Ovary (tissue), 3 donors: ENCODE results near the gene PDXK.

Experiments
- EP300 ChIP-seq: sonication (generic); formaldehyde crosslinking; IDR thresholded peaks from one replicate; pipeline ENCODE4 v1.6.1; 2017; ENCODE audit warnings: antibody characterized with exemption
- POLR2A ChIP-seq: fragments of 450-650 bp; IDR thresholded peaks from one replicate; pipeline ENCODE4 v1.6.1; 2017; ENCODE audit warnings: antibody characterized with exemption, mild to moderate bottlenecking, moderate library complexity
- TF ChIP-seq, protein P1 (sequence below), 3 donors: fragments of 450-650 bp in 2 of 3; fragments of 200-600 bp in 1 of 3; IDR thresholded peaks; one replicate each; pipeline versions ENCODE4 v1.5.1 to v1.8.0; 2016 to 2022; ENCODE audit warnings: antibody characterized with exemption in 3 of 3, mild to moderate bottlenecking in 1 of 3
- donor health status: DM: no; HTN: no; CAD: no.

DNA sequence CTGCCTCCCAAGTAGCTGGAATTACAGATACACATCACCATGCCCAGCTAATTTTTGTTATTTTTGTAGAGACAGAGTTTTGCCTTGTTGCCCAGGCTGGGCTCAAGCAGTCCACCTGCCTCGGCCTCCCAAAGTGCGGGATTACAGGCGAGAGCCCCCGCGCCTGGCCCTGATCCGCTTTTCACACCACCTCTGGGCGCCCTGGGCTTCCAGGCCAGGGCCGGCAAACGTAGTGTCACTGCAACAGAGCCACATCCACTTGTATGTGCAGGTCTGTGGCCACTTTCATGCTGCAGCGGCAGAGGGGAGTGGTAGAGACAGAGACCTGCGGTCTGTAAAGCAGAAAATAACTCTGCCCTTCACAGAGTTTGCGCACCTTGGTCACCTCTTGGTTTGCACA lies 30.0 kb upstream of the PDXK start:
- TF ChIP-seq, protein P1, sequence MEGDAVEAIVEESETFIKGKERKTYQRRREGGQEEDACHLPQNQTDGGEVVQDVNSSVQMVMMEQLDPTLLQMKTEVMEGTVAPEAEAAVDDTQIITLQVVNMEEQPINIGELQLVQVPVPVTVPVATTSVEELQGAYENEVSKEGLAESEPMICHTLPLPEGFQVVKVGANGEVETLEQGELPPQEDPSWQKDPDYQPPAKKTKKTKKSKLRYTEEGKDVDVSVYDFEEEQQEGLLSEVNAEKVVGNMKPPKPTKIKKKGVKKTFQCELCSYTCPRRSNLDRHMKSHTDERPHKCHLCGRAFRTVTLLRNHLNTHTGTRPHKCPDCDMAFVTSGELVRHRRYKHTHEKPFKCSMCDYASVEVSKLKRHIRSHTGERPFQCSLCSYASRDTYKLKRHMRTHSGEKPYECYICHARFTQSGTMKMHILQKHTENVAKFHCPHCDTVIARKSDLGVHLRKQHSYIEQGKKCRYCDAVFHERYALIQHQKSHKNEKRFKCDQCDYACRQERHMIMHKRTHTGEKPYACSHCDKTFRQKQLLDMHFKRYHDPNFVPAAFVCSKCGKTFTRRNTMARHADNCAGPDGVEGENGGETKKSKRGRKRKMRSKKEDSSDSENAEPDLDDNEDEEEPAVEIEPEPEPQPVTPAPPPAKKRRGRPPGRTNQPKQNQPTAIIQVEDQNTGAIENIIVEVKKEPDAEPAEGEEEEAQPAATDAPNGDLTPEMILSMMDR (IDR thresholded peaks at IDR 0.05), result no peak
- TF ChIP-seq POLR2A (no peak), EP300 (no peak)
